NCI-H1048 (cell line): ENCODE data around the gene GLIPR2.

Experiments used
- DNase-seq: peaks from one replicate; lab custom pipeline; 2025; lab: John Stamatoyannopoulos, UW

Gene GLIPR2

GRCh38 chr9:36194326-36195000, 57.9 kb downstream of the GLIPR2 start:
- no peak for DNase-seq

- no peak for DNase-seq
Observed at GRCh38 chr9:36204906-36205547, 68.5 kb downstream of the GLIPR2 start.

GRCh38 chr9:36207016-36207415, 70.5 kb downstream of the GLIPR2 start:
- DNase-seq = no peak

GRCh38 chr9:36207546-36208012, 71.0 kb downstream of the GLIPR2 start:
- no peak for DNase-seq

GRCh38 chr9:36208521-36209253, 72.2 kb downstream of the GLIPR2 start:
- no peak for DNase-seq

- no peak for DNase-seq
Observed at GRCh38 chr9:36210722-36211121, 74.2 kb downstream of the GLIPR2 start.

- no peak for DNase-seq
Observed at GRCh38 chr9:36211510-36211909, 75.0 kb downstream of the GLIPR2 start.

GRCh38 chr9:36213387-36213786, 76.9 kb downstream of the GLIPR2 start:
- no peak for DNase-seq
